ENCODE measurements around the gene CHST14. TPM values are rescaled to one million over a fixed set of nuclear protein-coding genes. Genes with fewer than 3 reads are reported as not detected.

CHST14 gene
- 5.7 and 7.9 TPM in 2 replicates for total RNA-seq

DNA sequence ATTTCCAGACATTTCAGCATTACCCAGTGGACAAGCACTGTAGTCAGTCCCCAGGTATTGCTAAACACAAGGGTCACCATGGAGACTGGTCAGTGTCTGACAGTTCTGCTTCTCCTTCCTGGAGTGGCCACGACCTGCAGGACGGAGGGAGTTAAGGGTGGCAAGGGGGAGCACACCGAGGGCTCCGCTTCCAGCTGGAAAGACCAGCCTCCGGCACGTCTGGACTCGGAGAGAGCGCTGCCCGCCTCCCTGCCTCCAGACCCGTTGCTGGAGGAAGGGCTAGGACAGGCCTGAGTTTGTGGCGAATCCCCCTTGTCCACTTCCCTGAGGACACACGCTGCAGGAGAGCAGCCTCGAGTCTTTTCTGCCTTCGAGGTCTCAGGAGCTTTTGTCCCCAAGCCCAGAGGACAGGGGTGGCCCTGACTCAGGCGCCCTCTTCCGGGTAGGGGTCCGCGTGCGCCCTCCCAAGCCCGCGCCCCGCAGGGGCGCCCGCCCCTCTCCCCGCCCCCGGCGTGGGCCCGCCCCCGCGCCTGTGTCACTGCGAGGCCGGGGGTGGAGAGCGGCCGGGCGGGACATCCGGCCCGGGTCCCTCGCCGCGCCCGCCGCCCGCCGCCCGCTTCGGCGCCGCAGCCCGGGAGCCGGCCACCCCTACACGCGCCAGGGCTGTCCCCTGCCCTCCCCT lies at the start of gene CHST14:
Gene CHST14, plus strand, starts transcription at position 562 of the 682 bp plus-strand sequence. CDS start 230 bp downstream, outside the sequence.

DNA sequence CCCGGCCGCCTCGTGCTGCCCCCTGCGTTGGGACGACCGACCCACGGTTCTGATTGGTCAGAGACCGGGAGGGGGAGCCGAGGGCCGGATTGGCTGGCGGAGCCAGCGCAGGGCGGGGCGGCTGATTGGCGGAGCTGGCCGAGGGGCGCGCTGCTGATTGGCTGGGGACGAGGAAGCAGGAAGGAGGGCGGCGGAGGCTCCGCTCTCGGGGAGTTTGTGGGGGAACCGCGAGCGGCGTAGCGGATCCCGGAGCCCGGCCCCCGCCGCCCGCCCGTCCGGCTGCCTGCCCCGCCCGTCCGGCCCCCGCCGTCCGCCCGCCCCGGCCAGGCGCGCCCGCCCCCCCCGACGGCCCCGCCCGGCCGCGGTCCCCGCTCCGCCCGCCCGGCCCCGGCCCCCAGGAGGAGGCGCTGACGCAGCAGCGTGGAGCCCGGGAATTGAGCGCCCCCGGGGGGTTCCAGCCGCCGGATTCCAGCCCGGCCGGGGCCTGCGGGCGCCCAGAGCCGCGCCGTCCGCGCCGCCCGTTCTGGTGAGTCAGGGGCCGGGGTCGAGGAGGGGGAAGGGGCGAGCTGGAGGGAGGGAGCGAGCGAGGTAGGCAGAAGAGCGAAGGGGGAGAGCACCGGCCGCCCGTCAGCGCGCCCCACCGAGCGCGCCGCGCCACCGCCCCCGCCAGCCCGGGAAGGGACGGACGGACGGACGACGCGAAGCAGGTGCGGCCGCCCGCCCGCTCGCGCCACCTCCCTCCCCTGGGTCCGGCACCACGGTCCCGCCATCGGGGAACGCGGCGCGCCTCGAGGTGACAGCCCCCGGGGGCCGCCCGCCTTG lies 29.8 kb upstream of the CHST14 start, which contains the start of gene BAHD1:
Gene BAHD1, plus strand, starts transcription at position 211 of the 822 bp plus-strand sequence. CDS start 17,512 bp downstream, outside the sequence.

Other genes starting within 250 kb of the CHST14 start
- not detected in 2 replicates for gene PAK6, start 231.9 kb upstream of the CHST14 start, total RNA-seq
- gene ANKRD63, start 187.9 kb upstream of the CHST14 start, total RNA-seq = not detected in 2 replicates
- under 0.01 and 0.18 TPM in 2 replicates for gene PLCB2, start 163.0 kb upstream of the CHST14 start, total RNA-seq
- gene INAFM2, start 147.3 kb upstream of the CHST14 start, total RNA-seq = 7.3 and 10.4 TPM in 2 replicates
- 13.8 and 19.0 TPM in 2 replicates for gene CCDC9B, start 130.0 kb upstream of the CHST14 start, total RNA-seq
- gene PHGR1, start 120.0 kb upstream of the CHST14 start, total RNA-seq = not detected in 2 replicates
- under 0.01 and 0.09 TPM in 2 replicates for gene DISP2, start 112.8 kb upstream of the CHST14 start, total RNA-seq
- 11.0 and 11.1 TPM in 2 replicates for gene KNSTRN, start 88.3 kb upstream of the CHST14 start, total RNA-seq
- gene IVD, start 65.2 kb upstream of the CHST14 start, total RNA-seq = 40.1 and 44.2 TPM in 2 replicates
- 3.6 and 4.0 TPM in 2 replicates for gene BAHD1, start 30.0 kb upstream of the CHST14 start, total RNA-seq
- 10.1 and 15.8 TPM in 2 replicates for gene CCDC32, start 94.1 kb downstream of the CHST14 start, total RNA-seq
- 11.0 and 13.4 TPM in 2 replicates for gene RPUSD2, start 98.3 kb downstream of the CHST14 start, total RNA-seq
- 1.3 and 1.7 TPM in 2 replicates for gene KNL1, start 123.3 kb downstream of the CHST14 start, total RNA-seq
- 1.4 and 1.6 TPM in 2 replicates for gene RAD51, start 224.2 kb downstream of the CHST14 start, total RNA-seq

Data from smooth muscle cell of bladder (primary cell).